ENCODE measurements around the gene EYS.
A peak's percentile ranks its signal among the peaks of the same experiment; 100 is the strongest.

EYS gene

DNA sequence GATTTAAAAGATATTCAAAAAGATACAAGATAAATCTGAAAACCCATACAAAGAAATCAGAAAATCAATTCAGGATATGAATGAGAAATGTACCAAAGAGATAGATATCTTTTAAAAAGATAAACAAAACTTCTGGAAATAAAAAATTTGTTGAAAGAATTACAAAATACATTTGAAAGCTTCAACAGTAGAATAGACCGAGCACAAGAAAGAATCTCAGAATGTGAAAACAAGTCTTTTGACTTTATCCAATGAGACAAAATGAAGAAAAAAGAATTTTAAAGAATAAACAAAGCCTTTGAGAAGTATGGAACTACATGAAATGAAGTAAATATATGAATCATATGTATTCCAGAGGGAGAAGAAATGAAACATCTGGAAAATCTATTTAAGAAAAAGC, 1011.0 kb downstream of the EYS start:
- no peak for DNase-seq

- DNase-seq: no peak
These were observed 1012.7 kb downstream of the EYS start for GRCh38 chr6:64694356-64694755.

DNA sequence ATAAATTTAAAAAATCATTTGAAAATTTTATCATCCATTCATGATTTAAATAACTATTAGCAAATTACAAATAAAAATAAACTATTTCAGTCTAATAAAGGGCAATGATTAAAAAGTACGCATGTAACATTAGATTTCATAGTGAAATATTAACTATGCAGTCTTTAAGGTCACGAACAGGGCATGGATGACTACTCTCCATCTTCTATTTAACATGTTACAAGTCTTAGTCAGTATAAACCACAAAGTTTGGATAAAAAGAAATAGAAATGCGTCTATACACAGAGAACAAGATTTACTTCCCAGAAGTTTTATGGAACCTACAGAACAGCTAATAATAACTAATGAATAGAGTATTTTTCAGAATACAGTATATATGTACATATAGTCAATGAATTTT, 1016.0 kb downstream of the EYS start:
- DNase-seq: no peak

DNA sequence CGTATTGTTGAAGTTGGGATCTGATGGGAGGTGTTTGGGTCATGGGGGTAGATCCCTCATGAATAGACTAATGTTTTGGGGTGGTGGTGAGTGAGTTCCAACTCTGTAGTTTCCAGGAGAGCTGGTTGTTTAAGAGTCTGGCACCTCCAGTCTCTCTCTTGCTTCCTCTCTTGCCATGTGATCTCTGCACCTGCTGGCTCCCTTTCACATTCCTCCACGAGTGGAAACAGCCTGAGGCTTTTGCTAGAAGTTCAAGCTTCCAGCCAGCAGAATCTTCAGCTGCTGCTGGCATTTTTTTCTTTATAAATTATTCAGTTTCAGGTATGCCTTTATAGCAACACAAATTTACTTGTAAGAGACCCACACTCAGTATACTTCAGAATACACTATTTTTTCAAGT, 1021.6 kb downstream of the EYS start:
- no peak for DNase-seq

DNA sequence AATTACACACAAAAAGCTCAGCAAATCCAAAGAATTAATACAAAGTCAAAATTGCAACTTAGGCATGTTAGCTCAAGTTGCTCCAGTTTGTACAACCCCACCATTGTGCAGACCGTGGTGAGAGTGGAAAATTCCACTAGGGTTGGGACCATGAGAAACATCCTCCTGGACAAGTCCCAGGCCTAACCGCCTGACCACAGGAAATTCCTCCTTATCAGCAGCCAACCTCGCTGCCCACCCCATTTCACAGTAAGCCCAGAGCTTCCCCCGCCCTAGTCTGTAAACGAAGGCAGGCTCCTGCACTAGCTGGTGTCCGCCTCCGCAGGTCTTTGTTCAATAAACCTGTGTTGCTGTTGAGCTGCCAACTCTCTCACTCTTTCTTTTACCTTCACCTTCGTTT, 1023.3 kb downstream of the EYS start:
- DNase-seq: no peak

GRCh38 chr6:64681416-64682160, 1025.4 kb downstream of the EYS start:
- no peak for DNase-seq

DNA sequence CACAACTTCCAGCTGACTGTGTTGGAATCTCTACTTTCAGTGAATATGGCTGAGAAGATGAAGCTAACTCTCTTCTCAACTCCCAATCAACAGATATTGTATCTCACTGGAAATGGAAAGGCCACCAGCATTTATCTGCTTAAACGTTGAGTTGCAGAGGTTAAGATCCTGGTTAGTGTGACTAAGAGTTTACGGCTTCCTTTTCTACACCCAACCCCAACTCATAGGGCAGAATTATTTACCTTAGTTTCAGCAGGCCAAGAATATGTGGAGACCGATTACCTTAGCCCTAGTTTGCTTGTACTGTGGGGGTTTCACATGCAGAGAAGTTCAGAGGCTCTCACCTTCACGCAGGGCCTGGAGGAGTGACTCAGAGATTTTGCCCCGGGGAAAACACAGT, 1026.6 kb downstream of the EYS start:
- no peak for DNase-seq

GRCh38 chr6:64679416-64679815, 1027.6 kb downstream of the EYS start:
- no peak for DNase-seq

GRCh38 chr6:64672651-64673050, 1034.4 kb downstream of the EYS start:
- no peak for DNase-seq

DNA sequence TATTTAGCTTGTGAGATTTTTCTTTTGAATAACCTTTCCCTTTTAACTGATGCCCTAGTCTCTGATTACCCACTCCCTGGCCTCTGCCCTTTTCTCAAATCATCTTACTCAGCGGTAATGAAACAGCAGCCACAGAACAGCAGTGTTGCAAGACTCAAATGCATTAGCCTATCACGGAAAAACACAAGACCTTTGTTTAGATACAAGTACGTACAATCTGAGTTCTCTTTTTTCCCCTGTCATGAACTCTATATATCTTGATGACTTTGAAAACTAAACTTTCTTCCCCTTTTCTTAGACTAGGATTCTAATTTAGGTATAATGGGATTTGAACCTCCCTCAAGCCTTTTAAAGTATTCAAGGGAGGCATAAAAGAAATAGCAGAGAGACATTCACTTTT, 1034.9 kb downstream of the EYS start:
- peak in 1 of 2 donors; percentile 1 for DNase-seq

- no peak for DNase-seq
These were observed 1041.9 kb downstream of the EYS start for GRCh38 chr6:64665137-64665536.

GRCh38 chr6:64664480-64664879, 1042.5 kb downstream of the EYS start:
- DNase-seq: no peak

GRCh38 chr6:64644024-64644423, 1063.0 kb downstream of the EYS start:
- no peak for DNase-seq

- no peak for DNase-seq
These were observed 1076.1 kb downstream of the EYS start for GRCh38 chr6:64630901-64631300.

DNA sequence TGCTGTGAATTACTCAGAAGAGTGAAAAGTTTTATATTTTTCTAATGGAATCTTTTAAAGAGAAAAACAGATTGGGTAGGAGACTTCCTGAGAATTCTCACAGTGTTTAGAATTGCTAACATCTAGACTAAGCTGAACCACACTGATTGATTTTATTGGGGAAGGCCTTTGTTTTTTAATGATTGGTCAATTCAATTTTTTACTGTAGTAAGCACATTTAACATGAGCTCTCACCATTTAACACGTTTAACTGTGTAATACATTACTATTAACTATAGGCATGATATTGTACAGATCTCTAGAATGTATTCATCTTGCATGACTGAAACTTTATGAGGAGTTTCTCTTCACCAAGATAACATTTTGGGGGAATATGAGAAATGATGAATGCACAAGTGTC, 1084.1 kb downstream of the EYS start:
- DNase-seq: no peak

DNA sequence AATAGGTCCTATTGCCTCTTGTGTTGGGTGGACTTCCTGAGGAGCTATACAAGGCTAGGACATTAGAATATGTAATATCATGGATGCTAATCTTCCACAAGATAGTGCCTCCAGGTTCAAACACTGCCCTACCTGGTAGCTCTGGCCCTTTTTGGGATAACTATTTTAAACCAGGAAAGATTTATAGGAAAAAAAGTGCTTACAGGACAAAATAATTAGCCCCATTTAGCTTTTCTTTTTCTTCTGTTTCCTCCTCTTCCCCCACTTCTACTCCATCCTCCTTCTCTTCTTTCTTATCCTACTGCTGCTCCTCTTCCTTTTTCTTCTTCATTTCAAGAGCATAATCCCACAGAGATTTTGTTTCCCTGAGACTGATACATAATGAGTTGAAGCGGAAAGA, 1104.0 kb downstream of the EYS start:
- DNase-seq: no peak

DNA sequence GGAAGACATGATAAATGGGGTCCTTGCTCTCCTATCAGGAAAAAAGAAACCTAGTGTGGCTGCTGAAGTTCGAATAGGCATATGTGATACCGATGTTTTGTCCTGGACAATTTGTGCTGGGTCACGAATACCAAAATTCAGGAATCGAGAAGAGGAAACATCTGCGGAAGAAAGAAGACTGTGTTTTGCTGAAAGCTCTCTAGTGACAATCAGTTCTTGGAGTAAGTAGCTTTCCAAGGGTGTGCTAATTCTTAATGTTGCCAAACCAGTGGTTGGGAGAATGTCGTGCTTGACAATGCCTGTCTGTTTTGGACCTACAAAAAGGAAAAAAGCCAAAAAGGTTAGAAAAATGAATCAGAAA, 1115.4 kb downstream of the EYS start:
- DNase-seq: no peak

- no peak for DNase-seq
These were observed 1115.9 kb downstream of the EYS start for GRCh38 chr6:64590965-64591675.

- no peak for DNase-seq
These were observed 1117.1 kb downstream of the EYS start for GRCh38 chr6:64589961-64590360.

DNA sequence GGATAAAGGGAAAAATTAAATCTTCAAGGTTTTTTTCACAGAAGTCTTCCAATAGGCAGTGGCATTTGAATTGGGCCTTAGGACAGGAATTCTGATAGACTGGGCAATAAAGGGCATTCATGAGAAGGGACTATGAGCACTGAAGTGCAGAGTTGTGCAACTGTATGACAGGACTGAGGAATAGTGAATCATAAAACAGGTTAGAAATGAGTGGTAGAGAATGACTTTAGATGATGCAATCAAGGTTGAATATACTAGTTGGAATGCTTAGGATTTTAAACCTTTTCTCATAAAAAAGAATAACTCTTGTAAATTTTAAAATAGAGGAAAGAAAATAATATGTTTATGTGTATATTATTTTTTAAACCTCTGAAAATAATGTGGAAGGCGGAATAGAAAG, 1126.7 kb downstream of the EYS start:
- no peak for DNase-seq

GRCh38 chr6:64553249-64553786, 1153.7 kb downstream of the EYS start:
- no peak for DNase-seq

DNA sequence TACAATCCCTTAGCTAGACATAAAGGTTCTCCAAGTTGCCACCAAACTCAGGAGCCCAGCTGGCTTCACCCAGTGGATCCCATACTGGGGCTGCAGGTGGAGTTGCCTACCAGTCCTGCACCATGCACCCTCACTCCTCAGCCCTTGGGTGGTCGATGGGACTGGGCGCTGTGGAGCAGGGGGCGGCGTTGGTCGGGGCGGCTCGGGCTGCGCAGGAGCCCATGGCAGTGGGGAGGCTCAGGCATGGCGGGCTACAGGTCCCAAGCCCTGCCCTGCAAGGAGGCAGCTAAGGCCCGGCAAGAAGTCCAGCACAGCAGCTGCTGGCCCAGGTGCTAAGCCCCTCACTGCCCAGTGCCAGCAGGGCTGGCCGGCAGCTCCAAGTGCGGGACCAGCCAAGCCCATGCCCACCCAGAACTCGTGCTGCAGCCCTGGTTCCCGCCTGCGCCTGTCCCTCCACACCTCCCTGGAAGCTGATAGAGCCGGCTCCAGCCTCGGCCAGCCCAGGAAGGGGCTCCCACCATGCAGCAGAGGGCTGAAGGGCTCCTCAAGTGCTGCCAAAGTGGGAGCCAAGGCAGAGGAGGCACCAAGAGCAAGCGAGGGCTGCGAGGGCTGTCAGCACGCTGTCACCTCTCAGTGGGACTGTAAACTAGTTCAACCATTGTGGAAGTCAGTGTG, 1159.3 kb downstream of the EYS start:
- no peak for DNase-seq

DNA sequence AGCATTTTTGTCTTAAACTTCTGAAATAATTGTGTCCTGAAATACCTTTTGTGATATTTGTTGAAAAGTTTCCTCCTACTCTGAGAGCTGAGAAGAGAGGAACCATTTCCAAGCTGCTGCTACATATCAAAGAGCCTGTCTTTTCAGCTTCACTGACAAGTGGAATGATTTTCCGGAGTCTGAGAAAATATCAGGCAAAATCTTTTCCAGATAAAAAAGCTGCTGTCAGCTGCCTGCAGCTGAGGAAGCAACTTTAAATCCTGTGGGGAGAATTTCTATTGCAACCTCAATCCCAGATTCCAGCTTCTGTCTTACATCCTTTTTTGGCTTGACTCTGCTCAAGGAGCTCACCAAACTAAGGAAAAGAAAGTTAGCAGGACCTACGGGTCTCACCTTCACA, 1167.1 kb downstream of the EYS start:
- DNase-seq: no peak

DNA sequence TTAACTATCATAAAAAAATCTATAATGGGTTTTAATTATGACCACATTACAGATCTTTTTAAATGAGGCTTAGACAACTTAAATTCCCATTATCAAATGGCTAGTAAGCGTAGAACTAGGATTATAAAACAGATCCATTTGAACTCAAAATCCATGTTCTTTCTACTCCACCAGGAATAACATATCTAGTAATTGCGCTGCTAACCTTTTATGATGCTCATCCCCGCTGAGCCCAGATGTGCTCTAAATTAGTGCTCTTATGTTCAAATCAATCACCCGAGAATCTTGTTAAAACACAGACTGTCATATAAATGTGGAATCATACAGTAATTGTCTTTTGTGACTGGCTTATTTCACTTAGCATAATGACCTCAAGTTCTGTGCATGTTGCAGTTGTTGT, 1168.3 kb downstream of the EYS start:
- no peak for DNase-seq

All from hippocampal formation (tissue), 2 donors.